Left ventricle myocardium inferior (tissue), 1 donor: ENCODE results near the gene NKX6-2. TPM values are rescaled to one million over a fixed set of nuclear protein-coding genes. Genes with fewer than 3 reads are reported as not detected.

Experiments
- DNase-seq: peaks from one replicate; pipeline ENCODE4 v3.0.0-alpha.2; 2020
- H3K27ac ChIP-seq: fragments of 200-600 bp; replicated peaks from 2 replicates; pipeline ENCODE4 v1.8.0; 2021
- H3K27me3 ChIP-seq: fragments of 200-600 bp; 2 replicates; pipeline ENCODE4 v1.8.0; 2021; ENCODE audit warnings: low read depth
- H3K36me3 ChIP-seq: fragments of 200-600 bp; 2 replicates; pipeline ENCODE4 v1.8.0; 2021
- H3K4me1 ChIP-seq: fragments of 200-600 bp; 2 replicates; pipeline ENCODE4 v1.8.0; 2021
- H3K4me3 ChIP-seq: fragments of 200-600 bp; 2 replicates; pipeline ENCODE4 v1.8.0; 2021; ENCODE audit warnings: mild to moderate bottlenecking, moderate library complexity
- H3K9me3 ChIP-seq: fragments of 200-600 bp; replicated peaks from 2 replicates; pipeline ENCODE4 v1.8.0; 2021
- intact Hi-C: fragments of 100-400 bp; cut with micrococcal nuclease; formaldehyde crosslinking; loops from one replicate; pipeline ENCODE4 v1.11.0; 2022
- total RNA-seq: library from RNA; stranded (reverse); fragmentation: NEBNext Ultra II Directional; extraction: Animal tissue kit (Norgen Biotek cat#: 25700); gene quantifications from one replicate; pipeline ENCODE4 v1.2.1, GENCODE V29; 2021
- TF ChIP-seq, protein P1 (sequence below): fragments of 200-600 bp; IDR thresholded peaks from 2 replicates; pipeline ENCODE4 v1.8.0; 2021; ENCODE audit warnings: antibody characterized with exemption, mild to moderate bottlenecking, borderline replicate concordance
- donor health status: DM: no; HTN: yes; CAD: no; lungs with severe emphysema.

NKX6-2 gene
- total RNA-seq, 1 donor from 2014 or later: not detected

- H3K9me3 ChIP-seq: no peaks in the 10 kb centered on the region
- TF ChIP-seq, protein P1, sequence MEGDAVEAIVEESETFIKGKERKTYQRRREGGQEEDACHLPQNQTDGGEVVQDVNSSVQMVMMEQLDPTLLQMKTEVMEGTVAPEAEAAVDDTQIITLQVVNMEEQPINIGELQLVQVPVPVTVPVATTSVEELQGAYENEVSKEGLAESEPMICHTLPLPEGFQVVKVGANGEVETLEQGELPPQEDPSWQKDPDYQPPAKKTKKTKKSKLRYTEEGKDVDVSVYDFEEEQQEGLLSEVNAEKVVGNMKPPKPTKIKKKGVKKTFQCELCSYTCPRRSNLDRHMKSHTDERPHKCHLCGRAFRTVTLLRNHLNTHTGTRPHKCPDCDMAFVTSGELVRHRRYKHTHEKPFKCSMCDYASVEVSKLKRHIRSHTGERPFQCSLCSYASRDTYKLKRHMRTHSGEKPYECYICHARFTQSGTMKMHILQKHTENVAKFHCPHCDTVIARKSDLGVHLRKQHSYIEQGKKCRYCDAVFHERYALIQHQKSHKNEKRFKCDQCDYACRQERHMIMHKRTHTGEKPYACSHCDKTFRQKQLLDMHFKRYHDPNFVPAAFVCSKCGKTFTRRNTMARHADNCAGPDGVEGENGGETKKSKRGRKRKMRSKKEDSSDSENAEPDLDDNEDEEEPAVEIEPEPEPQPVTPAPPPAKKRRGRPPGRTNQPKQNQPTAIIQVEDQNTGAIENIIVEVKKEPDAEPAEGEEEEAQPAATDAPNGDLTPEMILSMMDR: no peak
- peaks cover 8% of the 10 kb centered on the region for H3K4me1 ChIP-seq
- intact Hi-C loops: no loop called here
- no peak for DNase-seq
- no peak overlapping the region for H3K27ac ChIP-seq
- no peak overlapping the region for H3K4me3 ChIP-seq
- H3K27me3 ChIP-seq: peaks cover 21% of the 10 kb centered on the region
- peaks cover 68% of the 10 kb centered on the region for H3K36me3 ChIP-seq
Measured at GRCh38 chr10:132779549-132780294, 6.2 kb downstream of the NKX6-2 start.

DNA sequence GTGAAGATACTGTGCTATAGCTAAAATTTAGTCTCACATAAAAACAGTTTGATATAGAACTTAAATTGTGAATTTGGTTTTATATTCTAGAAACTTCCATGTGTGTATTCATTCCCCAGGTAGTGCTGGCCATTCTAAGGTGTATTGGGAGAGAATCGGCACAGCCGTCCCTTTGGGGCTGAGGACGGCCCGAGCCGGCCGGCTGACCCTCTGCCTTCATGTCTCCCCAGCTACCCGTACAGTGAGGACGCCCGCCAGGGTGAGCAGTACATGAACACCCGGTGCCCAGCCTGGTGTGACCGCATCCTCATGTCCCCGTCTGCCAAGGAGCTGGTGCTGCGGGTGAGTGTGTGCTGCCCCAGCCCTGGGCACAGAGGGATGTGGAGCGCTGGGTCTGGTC is 8.5 kb downstream of the NKX6-2 start:
- Histone ChIP-seq H3K27ac (no peak overlapping the region), H3K4me1 (no peaks in the 10 kb centered on the region), H3K36me3 (peaks cover 63% of the 10 kb centered on the region), H3K9me3 (no peaks in the 10 kb centered on the region), H3K27me3 (no peaks in the 10 kb centered on the region), H3K4me3 (no peak overlapping the region)
- intact Hi-C loops: no loop called here
- TF ChIP-seq, protein P1: no peak
- no peak for DNase-seq

- H3K36me3 ChIP-seq: peaks cover 56% of the 10 kb centered on the region
Measured at GRCh38 chr10:132776821-132777220, 9.1 kb downstream of the NKX6-2 start.

DNA sequence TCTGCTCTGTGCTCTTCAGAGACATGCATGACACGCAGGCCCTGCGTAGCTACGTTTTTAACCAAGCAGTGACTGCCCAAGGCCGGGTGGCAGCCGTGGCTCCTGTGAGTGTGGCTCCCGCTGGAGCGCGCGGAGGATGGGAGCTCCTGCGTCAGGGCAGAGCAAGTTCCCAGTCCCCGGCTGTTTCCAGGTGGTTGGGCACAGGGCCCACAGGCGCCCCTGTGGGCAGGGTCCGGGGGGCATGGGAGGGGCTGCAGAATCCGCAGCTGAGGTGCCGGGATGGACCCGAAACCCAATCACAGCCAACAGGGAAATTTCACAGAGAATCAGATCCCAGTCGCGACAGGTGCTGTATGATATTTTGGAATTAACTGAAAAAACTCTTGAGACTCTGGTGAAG is 9.8 kb downstream of the NKX6-2 start:
- DNase-seq: no peak
- H3K27me3 ChIP-seq: no peaks in the 10 kb centered on the region
- no peak overlapping the region for H3K27ac ChIP-seq
- intact Hi-C loops: no loop called here
- no peaks in the 10 kb centered on the region for H3K4me1 ChIP-seq
- peaks cover 53% of the 10 kb centered on the region for H3K36me3 ChIP-seq
- no peak overlapping the region for H3K4me3 ChIP-seq
- TF ChIP-seq, protein P1: no peak
- no peaks in the 10 kb centered on the region for H3K9me3 ChIP-seq

More at GRCh38 chr10:132776821-132777220, 9.1 kb downstream of the NKX6-2 start:
- no peak for DNase-seq
- no peak overlapping the region for H3K4me3 ChIP-seq
- H3K27ac ChIP-seq: no peak overlapping the region
- no peaks in the 10 kb centered on the region for H3K4me1 ChIP-seq
- no peaks in the 10 kb centered on the region for H3K9me3 ChIP-seq
- no peaks in the 10 kb centered on the region for H3K27me3 ChIP-seq
- intact Hi-C loops: no loop called here
- TF ChIP-seq, protein P1: no peak

DNA sequence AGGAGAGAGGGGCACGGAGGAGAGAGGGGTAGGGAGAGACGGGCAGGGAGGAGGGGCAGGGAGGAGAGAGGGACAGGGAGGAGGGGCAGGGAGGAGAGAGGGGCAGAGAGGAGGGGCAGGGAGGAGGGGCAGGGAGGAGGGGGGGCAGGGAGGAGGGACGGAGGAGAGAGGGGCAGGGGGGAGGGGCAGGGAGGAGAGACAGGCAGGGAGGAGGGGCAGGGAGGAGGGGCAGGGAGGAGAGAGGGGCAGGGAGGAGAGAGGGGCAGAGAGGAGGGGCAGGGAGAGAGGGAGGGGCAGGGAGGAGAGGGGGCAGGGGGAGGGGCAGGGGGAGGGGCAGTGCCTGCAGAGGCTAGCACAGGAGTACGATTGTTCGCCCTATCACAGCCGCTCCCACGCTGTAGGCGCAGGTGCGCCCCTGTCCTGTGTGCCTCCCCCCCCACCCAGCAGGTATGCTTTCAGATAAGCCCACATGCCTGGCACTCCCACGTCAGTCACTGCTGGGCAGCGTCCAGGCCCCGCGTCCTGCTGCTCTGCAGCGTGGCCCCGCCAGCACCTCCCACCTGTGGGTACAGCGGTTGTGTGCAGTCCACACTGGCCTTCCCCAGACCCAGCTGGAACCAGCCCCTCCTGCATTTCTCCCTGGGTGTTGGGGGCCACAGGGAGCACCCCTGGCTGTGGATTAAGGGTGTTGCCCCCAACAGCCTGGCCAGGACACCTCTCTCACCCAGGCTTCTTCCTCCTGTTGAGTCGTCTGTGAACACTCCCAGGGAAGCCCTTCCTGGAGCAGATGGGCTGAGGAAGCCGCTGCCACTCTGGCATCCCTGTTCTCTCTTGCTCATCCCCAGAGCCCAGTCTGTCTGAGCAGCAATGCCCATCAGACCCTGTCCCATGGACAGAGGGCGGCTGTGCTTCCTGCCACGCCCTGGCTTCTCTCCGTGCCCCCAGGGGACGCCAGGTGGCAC is 10.8 kb downstream of the NKX6-2 start:
- Histone ChIP-seq H3K36me3 (peaks cover 53% of the 10 kb centered on the region), H3K9me3 (no peaks in the 10 kb centered on the region), H3K27me3 (no peaks in the 10 kb centered on the region), H3K4me3 (no peak overlapping the region), H3K4me1 (no peaks in the 10 kb centered on the region), H3K27ac (no peak overlapping the region)
- TF ChIP-seq, protein P1: no peak
- DNase-seq: no peak
- intact Hi-C loops: no loop called here
